Measurements from ENCODE around the gene NRAS. TPM values are rescaled to one million over a fixed set of nuclear protein-coding genes. Genes with fewer than 3 reads are reported as not detected.
A peak's percentile ranks its signal among the peaks of the same experiment; 100 is the strongest.

NRAS gene
- total RNA-seq, 1 experiment from 2014 or later, result 29.1 TPM

- CTCF ChIA-PET, result interaction anchor here (0.5 kb wide), 1 partner anchor 306 kb away, joined by 4 read pairs; no protein-coding TSS in a partner anchor
- no TSS peak for BruUV-seq (replicated peaks)
- Mint-ChIP-seq H3K4me3 (ENCODE audit: low read depth, unreplicated experiment) (no peak overlapping the region), H3K4me1 (ENCODE audit: low read depth, unreplicated experiment) (no peaks in the 10 kb centered on the region), H3K27ac (ENCODE audit: unreplicated experiment) (no peak overlapping the region), H3K9me3 (ENCODE audit: low read depth, unreplicated experiment) (no peaks in the 10 kb centered on the region), H3K36me3 (ENCODE audit: insufficient read depth, unreplicated experiment) (peaks cover 53% of the 10 kb centered on the region), H3K27me3 (ENCODE audit: unreplicated experiment) (no peaks in the 10 kb centered on the region)
- no peak for DNase-seq
- intact Hi-C loops (cut with micrococcal nuclease; ENCODE audit: unreplicated experiment), result no loop called here
- TF ChIP-seq CTCF (IDR thresholded peaks at IDR 0.05; ENCODE audit: unreplicated experiment), result no peak
These were observed 2.3 kb upstream of the NRAS start for GRCh38 chr1:114718661-114719423.

- CTCF ChIA-PET, result no interaction called here
- Mint-ChIP-seq H3K9me3 (ENCODE audit: low read depth, unreplicated experiment) (no peaks in the 10 kb centered on the region), H3K36me3 (ENCODE audit: insufficient read depth, unreplicated experiment) (peaks cover 55% of the 10 kb centered on the region), H3K4me1 (ENCODE audit: low read depth, unreplicated experiment) (no peaks in the 10 kb centered on the region), H3K4me3 (ENCODE audit: low read depth, unreplicated experiment) (peak overlapping the region; percentile 97), H3K27ac (ENCODE audit: unreplicated experiment) (peak overlapping the region; percentile 100), H3K27me3 (ENCODE audit: unreplicated experiment) (no peaks in the 10 kb centered on the region)
- intact Hi-C loops (cut with micrococcal nuclease; ENCODE audit: unreplicated experiment), result no loop called here
- no TSS peak for BruUV-seq (replicated peaks)
- no peak for TF ChIP-seq CTCF (IDR thresholded peaks at IDR 0.05; ENCODE audit: unreplicated experiment)
- DNase-seq, result no peak
These were observed 643 bp downstream of the NRAS start for GRCh38 chr1:114715952-114716303.

- no TSS peak for BruUV-seq (replicated peaks)
- intact Hi-C loops (cut with micrococcal nuclease; ENCODE audit: unreplicated experiment), result no loop called here
- TF ChIP-seq CTCF (IDR thresholded peaks at IDR 0.05; ENCODE audit: unreplicated experiment), result no peak
- no peaks in the 10 kb centered on the region for H3K4me1 Mint-ChIP-seq (ENCODE audit: low read depth, unreplicated experiment)
- peaks cover 44% of the 10 kb centered on the region for H3K36me3 Mint-ChIP-seq (ENCODE audit: insufficient read depth, unreplicated experiment)
- no peak overlapping the region for H3K4me3 Mint-ChIP-seq (ENCODE audit: low read depth, unreplicated experiment)
- no peak for DNase-seq
- no peak overlapping the region for H3K27ac Mint-ChIP-seq (ENCODE audit: unreplicated experiment)
- CTCF ChIA-PET, result interaction anchor here (0.6 kb wide), 1 partner anchor 8 kb away, joined by 4 read pairs; no protein-coding TSS in a partner anchor
- H3K27me3 Mint-ChIP-seq (ENCODE audit: unreplicated experiment), result no peaks in the 10 kb centered on the region
- no peaks in the 10 kb centered on the region for H3K9me3 Mint-ChIP-seq (ENCODE audit: low read depth, unreplicated experiment)
These were observed 3.6 kb downstream of the NRAS start for GRCh38 chr1:114712977-114713376.

GRCh38 chr1:114710360-114710759 lies 6.2 kb downstream of the NRAS start:
- peaks cover 29% of the 10 kb centered on the region for H3K36me3 Mint-ChIP-seq (ENCODE audit: insufficient read depth, unreplicated experiment)

More at GRCh38 chr1:114710360-114710759, 6.2 kb downstream of the NRAS start:
- no TSS peak for BruUV-seq (replicated peaks)
- Mint-ChIP-seq H3K9me3 (ENCODE audit: low read depth, unreplicated experiment) (no peaks in the 10 kb centered on the region), H3K4me1 (ENCODE audit: low read depth, unreplicated experiment) (no peaks in the 10 kb centered on the region), H3K27ac (ENCODE audit: unreplicated experiment) (no peak overlapping the region), H3K4me3 (ENCODE audit: low read depth, unreplicated experiment) (no peak overlapping the region), H3K27me3 (ENCODE audit: unreplicated experiment) (no peaks in the 10 kb centered on the region)
- no peak for DNase-seq
- CTCF ChIA-PET, result no interaction called here
- TF ChIP-seq CTCF (IDR thresholded peaks at IDR 0.05; ENCODE audit: unreplicated experiment), result no peak
- intact Hi-C loops (cut with micrococcal nuclease; ENCODE audit: unreplicated experiment), result no loop called here

All from Calu3 (cell line).